ENCODE results near the gene NCKAP5. TPM values are rescaled to one million over a fixed set of nuclear protein-coding genes. Genes with fewer than 3 reads are reported as not detected.

The NCKAP5 gene
- total and polyA plus RNA-seq, 4 donors = 0.57 to 2.8 (median 2.4) TPM

GRCh38 chr2:132788310-132788838 lies 779.9 kb downstream of the NCKAP5 start:
- no peak for DNase-seq (ENCODE audit: low spot score)
- H3K9me3 ChIP-seq (ENCODE audit: control insufficient read depth in 4 of 4, low read length in 3 of 4) = no peaks in the 10 kb centered on the region
- no peak overlapping the region for H3K9ac ChIP-seq (ENCODE audit: low read depth in 1 of 2, low read length in 2 of 2)
- no peaks in the 10 kb centered on the region for H3K4me1 ChIP-seq (ENCODE audit: control insufficient read depth in 4 of 4, insufficient read depth in 4 of 4, low read length in 3 of 4)
- no peak overlapping the region for H3K4me3 ChIP-seq (ENCODE audit: low read depth in 1 of 3, low read length in 3 of 3)
- no peak overlapping the region for H3K27ac ChIP-seq (ENCODE audit: low read depth in 1 of 2, low read length in 2 of 2)
- H3K27me3 ChIP-seq (ENCODE audit: control insufficient read depth in 4 of 4, insufficient read depth in 4 of 4, low read length in 3 of 4) = no peaks in the 10 kb centered on the region
- WGBS = 78% methylated on average over 4 of the region's 4 CpGs
- TF ChIP-seq FOXA2 (IDR thresholded peaks at IDR 0.05) = no peak
- no peak for TF ChIP-seq MAX (IDR thresholded peaks at IDR 0.05)
- TF ChIP-seq NR2F2 (IDR thresholded peaks at IDR 0.05) = no peak
- no peak for TF ChIP-seq JUND (IDR thresholded peaks at IDR 0.05)
- TF ChIP-seq RAD21 (IDR thresholded peaks at IDR 0.05) = no peak
- no peak for TF ChIP-seq ZBTB33 (IDR thresholded peaks at IDR 0.05)
- TF ChIP-seq TAF1 (conservative IDR thresholded peaks at IDR 0.05) = no peak
- no peak for TF ChIP-seq EGR1 (IDR thresholded peaks at IDR 0.05; ENCODE audit: low read depth in 2 of 2)
- TF ChIP-seq ATF3 (IDR thresholded peaks at IDR 0.05) = no peak
- no peak for TF ChIP-seq RXRA (IDR thresholded peaks at IDR 0.05)
- no peak for TF ChIP-seq GABPA (IDR thresholded peaks at IDR 0.05 in 1 of 2, conservative IDR thresholded peaks at IDR 0.05 in 1 of 2)
- TF ChIP-seq HNF4A (conservative IDR thresholded peaks at IDR 0.05) = no peak
- no peak for TF ChIP-seq SP1 (IDR thresholded peaks at IDR 0.05)
- TF ChIP-seq FOXA1 (IDR thresholded peaks at IDR 0.05) = no peak
- no peak for TF ChIP-seq HNF4G (IDR thresholded peaks at IDR 0.05)
- TF ChIP-seq REST (IDR thresholded peaks at IDR 0.05) = no peak
- no peak for TF ChIP-seq CTCF (IDR thresholded peaks at IDR 0.05; ENCODE audit: low read depth, low read length, missing input control)
- H3K36me3 ChIP-seq (ENCODE audit: control insufficient read depth in 4 of 4, insufficient read depth in 3 of 4, low read depth in 1 of 4, low read length in 3 of 4) = peaks cover 0 to 4% (median 0%) of the 10 kb centered on the region in 4 donors
